CD4-positive, alpha-beta T cell treated with Interleukin-15 for 4 hours (primary cell): ENCODE measurements around the gene PCNX1.

ENCODE experiments used
- DNase-seq: peaks from one replicate; pipeline ENCODE4 v3.0.0-alpha.2; 2020; ENCODE audit warnings: low spot score

Gene PCNX1

GRCh38 chr14:71078500-71078899 is 171.2 kb downstream of the PCNX1 start:
- DNase-seq, result no peak

- DNase-seq, result no peak
Observed at GRCh38 chr14:71086567-71086966, 179.3 kb downstream of the PCNX1 start.

GRCh38 chr14:71089971-71090370 is 182.7 kb downstream of the PCNX1 start:
- DNase-seq, result no peak

- no peak for DNase-seq
Observed at GRCh38 chr14:71094722-71095121, 187.5 kb downstream of the PCNX1 start.

- DNase-seq, result no peak
Observed at GRCh38 chr14:71096947-71097346, 189.7 kb downstream of the PCNX1 start.

GRCh38 chr14:71103662-71104484 is 196.6 kb downstream of the PCNX1 start:
- DNase-seq, result peak; percentile 56

GRCh38 chr14:71105177-71105576 is 197.9 kb downstream of the PCNX1 start:
- no peak for DNase-seq

- DNase-seq, result no peak
Observed at GRCh38 chr14:71107921-71108320, 200.7 kb downstream of the PCNX1 start.

- DNase-seq, result no peak
Observed at GRCh38 chr14:71108398-71109119, 201.3 kb downstream of the PCNX1 start.

GRCh38 chr14:71113376-71113775 is 206.1 kb downstream of the PCNX1 start:
- no peak for DNase-seq

GRCh38 chr14:71114565-71114964 is 207.3 kb downstream of the PCNX1 start:
- no peak for DNase-seq

GRCh38 chr14:71115306-71115705 is 208.0 kb downstream of the PCNX1 start:
- no peak for DNase-seq

GRCh38 chr14:71115821-71116567 is 208.7 kb downstream of the PCNX1 start:
- no peak for DNase-seq

- DNase-seq, result no peak
Observed at GRCh38 chr14:71116568-71117122, 209.4 kb downstream of the PCNX1 start.

- DNase-seq, result no peak
Observed at GRCh38 chr14:71117839-71118743, 210.8 kb downstream of the PCNX1 start.

- no peak for DNase-seq
Observed at GRCh38 chr14:71119075-71119474, 211.8 kb downstream of the PCNX1 start.

GRCh38 chr14:71119832-71120231 is 212.6 kb downstream of the PCNX1 start:
- no peak for DNase-seq

GRCh38 chr14:71121001-71121400 is 213.7 kb downstream of the PCNX1 start:
- no peak for DNase-seq

GRCh38 chr14:71121711-71122110 is 214.5 kb downstream of the PCNX1 start:
- DNase-seq, result no peak

GRCh38 chr14:71122866-71123565 is 215.8 kb downstream of the PCNX1 start:
- no peak for DNase-seq
